Tibial artery (tissue), 4 donors: ENCODE measurements around the gene CCDC160.
"Not testable (repeated sequence)": the region's sequence is repeated elsewhere in the genome, so short reads cannot be mapped to it uniquely, and the experiment has no call there.

Experiments
- DNase-seq, 2 donors: peaks; one replicate each; pipeline ENCODE4 v3.0.0-alpha.2; 2019
- H3K27ac ChIP-seq, 2 donors: fragments of 200-600 bp; sonication (generic) in 1 of 2; 1 replicate in 1 of 2; 2 replicates in 1 of 2; pipeline ENCODE4 v1.5.1; 2018 to 2019; ENCODE audit warnings: mild to moderate bottlenecking in 1 of 2
- H3K27me3 ChIP-seq, 2 donors: fragments of 200-600 bp; sonication (generic) in 1 of 2; one replicate each; pipeline versions ENCODE4 v1.5.1 to v1.6.0; 2016 to 2019
- H3K36me3 ChIP-seq, 3 donors: fragments of 200-600 bp; sonication (generic) in 2 of 3; one replicate each; pipeline ENCODE4 v1.5.1; 2016 to 2019; ENCODE audit warnings: mild to moderate bottlenecking in 2 of 3
- H3K4me1 ChIP-seq, 4 donors: fragments of 200-600 bp; sonication (generic) in 2 of 4; 1 replicate in 3 of 4; 2 replicates in 1 of 4; pipeline ENCODE4 v1.5.1; 2016 to 2019
- H3K4me3 ChIP-seq, 2 donors: fragments of 200-600 bp; sonication (generic) in 1 of 2; 1 replicate in 1 of 2; 2 replicates in 1 of 2; pipeline ENCODE4 v1.5.1; 2018 to 2019; ENCODE audit warnings: mild to moderate bottlenecking in 2 of 2
- H3K9me3 ChIP-seq, 3 donors: fragments of 200-600 bp; sonication (generic) in 1 of 3; one replicate each; pipeline ENCODE4 v1.5.1; 2016 to 2019
- CTCF ChIP-seq, 2 experiments: fragments of 200-600 bp in 1 of 2; fragments of 450-650 bp in 1 of 2; IDR thresholded peaks; one replicate each; pipeline ENCODE4 v1.5.1; 2017 to 2019; ENCODE audit warnings: antibody characterized with exemption in 2 of 2, mild to moderate bottlenecking in 1 of 2, moderate library complexity in 1 of 2
- intact Hi-C: fragments of 100-400 bp; cut with DNase I; formaldehyde crosslinking; loops from one replicate; pipeline ENCODE4 v1.15.0; 2023; ENCODE audit warnings: low total_unique reads

CCDC160 gene

GRCh38 chrX:134255555-134255954 lies 18.6 kb downstream of the CCDC160 start:
- Histone ChIP-seq H3K27ac (no peak overlapping the region), H3K36me3 (no peaks in the 10 kb centered on the region), H3K4me1 (no peaks in the 10 kb centered on the region), H3K9me3 (no peaks in the 10 kb centered on the region), H3K4me3 (no peak overlapping the region), H3K27me3 (no peaks in the 10 kb centered on the region)
- intact Hi-C loops: no loop called here
- DNase-seq: no peak
- no peak for TF ChIP-seq CTCF (IDR thresholded peaks at IDR 0.05)

- no peak for DNase-seq
- H3K9me3 ChIP-seq: no peaks in the 10 kb centered on the region
- no peak for TF ChIP-seq CTCF (IDR thresholded peaks at IDR 0.05)
- no peak overlapping the region for H3K4me3 ChIP-seq
- no peaks in the 10 kb centered on the region for H3K27me3 ChIP-seq
- H3K36me3 ChIP-seq: no peaks in the 10 kb centered on the region
- no peak overlapping the region for H3K27ac ChIP-seq
- no peaks in the 10 kb centered on the region for H3K4me1 ChIP-seq
- intact Hi-C loops: no loop called here
Measured at GRCh38 chrX:134256684-134257083, 19.7 kb downstream of the CCDC160 start.

GRCh38 chrX:134258202-134258601 lies 21.2 kb downstream of the CCDC160 start:
- Histone ChIP-seq H3K4me3 (no peak overlapping the region), H3K4me1 (no peaks in the 10 kb centered on the region), H3K27ac (no peak overlapping the region), H3K27me3 (no peaks in the 10 kb centered on the region), H3K9me3 (no peaks in the 10 kb centered on the region), H3K36me3 (no peaks in the 10 kb centered on the region)
- DNase-seq: no peak
- intact Hi-C loops: no loop called here
- no peak for TF ChIP-seq CTCF (IDR thresholded peaks at IDR 0.05)

- DNase-seq, H3K4me3 ChIP-seq, intact Hi-C loops, H3K4me1 ChIP-seq, H3K27ac ChIP-seq, H3K9me3 ChIP-seq, H3K36me3 ChIP-seq, H3K27me3 ChIP-seq: not testable (repeated sequence)
Measured at GRCh38 chrX:134285934-134286333, 49.0 kb downstream of the CCDC160 start.

- no peaks in the 10 kb centered on the region for H3K9me3 ChIP-seq
- intact Hi-C loops: no loop called here
- no peak for DNase-seq
- TF ChIP-seq CTCF (IDR thresholded peaks at IDR 0.05): no peak
- no peaks in the 10 kb centered on the region for H3K4me1 ChIP-seq
- no peak overlapping the region for H3K27ac ChIP-seq
- H3K36me3 ChIP-seq: no peaks in the 10 kb centered on the region
- no peak overlapping the region for H3K4me3 ChIP-seq
- H3K27me3 ChIP-seq: no peaks in the 10 kb centered on the region
Measured at GRCh38 chrX:134287346-134287745, 50.4 kb downstream of the CCDC160 start.

- intact Hi-C loops: no loop called here
- no peak overlapping the region for H3K4me3 ChIP-seq
- H3K36me3 ChIP-seq: no peaks in the 10 kb centered on the region
- DNase-seq: no peak
- no peak for TF ChIP-seq CTCF (IDR thresholded peaks at IDR 0.05)
- no peak overlapping the region for H3K27ac ChIP-seq
- no peaks in the 10 kb centered on the region for H3K4me1 ChIP-seq
- peaks cover 0 to 3% (median 0%) of the 10 kb centered on the region in 3 donors for H3K9me3 ChIP-seq
- no peaks in the 10 kb centered on the region for H3K27me3 ChIP-seq
Measured at GRCh38 chrX:134294548-134294947, 57.6 kb downstream of the CCDC160 start.
